Measurements from ENCODE around the gene APCDD1L. TPM values are rescaled to one million over a fixed set of nuclear protein-coding genes. Genes with fewer than 3 reads are reported as not detected.

The APCDD1L gene
- total and polyA plus RNA-seq, 2 of the 8 experiments (the other 6 are each of a cell fraction or from before 2014, with no cell fraction given) = 0.83 to 3.1 TPM

DNA sequence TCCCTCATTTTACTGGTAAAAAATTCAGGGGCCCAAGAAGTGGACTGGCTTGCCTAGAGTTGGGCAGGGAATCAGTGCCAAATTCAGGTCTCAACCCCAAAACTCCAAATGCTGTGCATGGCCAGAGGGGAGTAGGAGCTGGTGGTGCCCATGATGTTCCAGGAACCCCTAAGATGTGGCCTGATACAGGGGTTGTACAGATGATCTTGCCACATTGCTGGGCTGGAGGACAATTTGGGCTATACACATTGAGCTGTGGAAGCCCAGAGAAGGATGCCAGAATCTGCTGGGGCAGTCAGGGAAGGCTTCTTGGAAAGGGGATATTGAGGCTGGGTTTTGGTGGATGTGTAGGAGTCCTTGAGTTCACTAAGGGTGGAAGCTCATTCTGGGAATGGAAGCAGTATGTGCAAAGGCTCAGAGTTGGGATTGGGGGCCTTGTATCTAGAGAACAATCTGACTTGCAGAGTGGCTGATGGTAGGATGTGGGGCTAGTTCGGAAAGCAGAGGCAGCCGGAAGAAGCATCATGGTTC is 38.0 kb upstream of the APCDD1L start:
- Histone ChIP-seq H3K4ac (replicated peaks; ENCODE audit: insufficient read length, low read depth, low read length) (no peak overlapping the region), H3K4me1 (replicated peaks in 1 of 4; ENCODE audit: control insufficient read depth in 3 of 4, insufficient read depth in 4 of 4, low read length in 3 of 4) (no peaks in the 10 kb centered on the region), H4K91ac (replicated peaks; ENCODE audit: insufficient read length, low read length) (no peak overlapping the region), H3K18ac (ENCODE audit: extremely low read depth, low read length) (no peak overlapping the region), H3K9ac (replicated peaks in 1 of 4; ENCODE audit: extremely low read depth in 1 of 4, low read depth in 3 of 4, low read length in 3 of 4) (no peak overlapping the region), H3K36me3 (ENCODE audit: control insufficient read depth in 2 of 4, insufficient read depth in 4 of 4, low read length in 3 of 4) (no peaks in the 10 kb centered on the region), H3K9me3 (ENCODE audit: insufficient read depth in 2 of 2, low read depth in 1 of 2, low read length in 1 of 2) (no peaks in the 10 kb centered on the region), H2AK5ac (ENCODE audit: low read depth, low read length) (no peak overlapping the region), H3K79me1 (ENCODE audit: low read depth, low read length) (no peaks in the 10 kb centered on the region), H2BK120ac (replicated peaks; ENCODE audit: low read depth, low read length) (no peak overlapping the region), H2BK15ac (ENCODE audit: low read length) (no peak overlapping the region), H3K4me2 (ENCODE audit: insufficient read depth in 1 of 2, low read depth in 2 of 2, low read length in 2 of 2) (no peak overlapping the region), H2BK12ac (ENCODE audit: low read depth, low read length) (no peak overlapping the region), H3K23ac (ENCODE audit: insufficient read length) (no peak overlapping the region), H4K8ac (ENCODE audit: extremely low read depth, insufficient read depth, low read length) (no peak overlapping the region), H3K27me3 (replicated peaks in 1 of 4; ENCODE audit: control insufficient read depth in 3 of 4, extremely low read depth in 1 of 4, insufficient read depth in 3 of 4, low read length in 3 of 4) (0 out of 7 replicates have a peak, but pooled peaks cover 0 to 6% (median 0%) of the 10 kb centered on the region in 4 experiments), H3K79me2 (ENCODE audit: control insufficient read depth in 1 of 2, insufficient read depth in 2 of 2, low read length in 2 of 2) (no peaks in the 10 kb centered on the region), H4K20me1 (replicated peaks in 1 of 2; ENCODE audit: control insufficient read depth in 1 of 2, insufficient read depth in 2 of 2, low read length in 2 of 2) (no peaks in the 10 kb centered on the region), H3K23me2 (ENCODE audit: low read depth, low read length) (no peaks in the 10 kb centered on the region), H2BK5ac (ENCODE audit: low read depth, low read length) (no peak overlapping the region), H2AFZ (ENCODE audit: low read length) (no peak overlapping the region), H3K14ac (ENCODE audit: insufficient read length) (no peak overlapping the region), H4K5ac (ENCODE audit: insufficient read length, low read depth, low read length) (no peak overlapping the region), H3K4me3 (ENCODE audit: extremely low read depth in 1 of 4, insufficient read depth in 2 of 4, low read depth in 3 of 4, low read length in 4 of 4) (no peak overlapping the region), H2BK20ac (ENCODE audit: low read length) (no peak overlapping the region), H3K56ac (replicated peaks; ENCODE audit: insufficient read length, low read depth, low read length) (no peak overlapping the region), H3K27ac (ENCODE audit: low read depth, low read length) (no peak overlapping the region)
- CTCF ChIA-PET (ENCODE audit: partially characterized antibody) = interaction anchor here (0.8 to 0.9 kb wide), 2 partner anchors 9 kb away, joined by 3 read pairs; no protein-coding TSS in a partner anchor
- no peak for DNase-seq (ENCODE audit: low read depth in 1 of 2, low spot score in 2 of 2)
- POLR2A ChIA-PET (ENCODE audit: partially characterized antibody) = interaction anchor here (0.8 to 0.9 kb wide), 2 partner anchors 9 to 40 kb away, joined by 3 read pairs; no protein-coding TSS in a partner anchor
- no peak for FAIRE-seq
- TF ChIP-seq BCL11A (IDR thresholded peaks at IDR 0.05; ENCODE audit: low read depth in 2 of 2, low read length in 2 of 2) (no peak), POU5F1 (IDR thresholded peaks at IDR 0.05; ENCODE audit: low read depth, low read length) (no peak), TCF12 (IDR thresholded peaks at IDR 0.05; ENCODE audit: low read depth, low read length) (no peak), PHF8 (conservative IDR thresholded peaks at IDR 0.05; ENCODE audit: low read depth, low read length) (no peak), ASH2L (IDR thresholded peaks at IDR 0.05; ENCODE audit: low read length) (no peak)
- TF ChIP-seq, protein P1, sequence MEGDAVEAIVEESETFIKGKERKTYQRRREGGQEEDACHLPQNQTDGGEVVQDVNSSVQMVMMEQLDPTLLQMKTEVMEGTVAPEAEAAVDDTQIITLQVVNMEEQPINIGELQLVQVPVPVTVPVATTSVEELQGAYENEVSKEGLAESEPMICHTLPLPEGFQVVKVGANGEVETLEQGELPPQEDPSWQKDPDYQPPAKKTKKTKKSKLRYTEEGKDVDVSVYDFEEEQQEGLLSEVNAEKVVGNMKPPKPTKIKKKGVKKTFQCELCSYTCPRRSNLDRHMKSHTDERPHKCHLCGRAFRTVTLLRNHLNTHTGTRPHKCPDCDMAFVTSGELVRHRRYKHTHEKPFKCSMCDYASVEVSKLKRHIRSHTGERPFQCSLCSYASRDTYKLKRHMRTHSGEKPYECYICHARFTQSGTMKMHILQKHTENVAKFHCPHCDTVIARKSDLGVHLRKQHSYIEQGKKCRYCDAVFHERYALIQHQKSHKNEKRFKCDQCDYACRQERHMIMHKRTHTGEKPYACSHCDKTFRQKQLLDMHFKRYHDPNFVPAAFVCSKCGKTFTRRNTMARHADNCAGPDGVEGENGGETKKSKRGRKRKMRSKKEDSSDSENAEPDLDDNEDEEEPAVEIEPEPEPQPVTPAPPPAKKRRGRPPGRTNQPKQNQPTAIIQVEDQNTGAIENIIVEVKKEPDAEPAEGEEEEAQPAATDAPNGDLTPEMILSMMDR (IDR thresholded peaks at IDR 0.05; ENCODE audit: control extremely low read depth in 1 of 3, insufficient read depth in 1 of 3, low read depth in 1 of 3, low read length in 3 of 3) = no peak
- WGBS, 2 experiments (ENCODE audit: extremely low coverage in 1 of 2, insufficient coverage in 1 of 2, insufficient read length in 1 of 2, insufficient replicate concordance in 2 of 2, low coverage in 1 of 2, low lambda C conversion rate in 2 of 2, missing lambda C conversion rate in 1 of 2) = 100% methylated on average over 2 of the region's 2 CpGs; no CpG with 5 or more reads in 1 of the 2 experiments
